ENCODE results near the gene PPM1M.

The PPM1M gene

DNA sequence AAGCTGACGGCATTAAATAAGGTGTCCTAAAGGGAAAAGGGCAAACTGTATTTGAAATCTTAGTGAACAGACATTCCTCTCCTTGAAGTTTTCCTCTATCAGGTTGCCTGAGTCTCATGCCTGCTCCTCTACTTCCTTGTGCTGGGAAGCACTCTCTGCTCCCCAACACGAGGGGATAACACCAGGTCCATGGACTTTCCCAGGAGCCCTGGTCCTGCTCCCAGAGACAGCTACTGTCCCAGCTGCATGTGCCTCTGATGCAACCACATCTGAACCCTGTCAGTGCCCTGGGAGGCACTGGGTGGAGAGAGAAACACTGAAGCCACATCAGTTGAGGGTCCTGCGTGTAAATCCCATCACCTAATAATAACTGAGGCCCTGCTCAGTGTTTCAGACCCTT lies 27.5 kb upstream of the PPM1M start:
- TF ChIP-seq, protein P1, sequence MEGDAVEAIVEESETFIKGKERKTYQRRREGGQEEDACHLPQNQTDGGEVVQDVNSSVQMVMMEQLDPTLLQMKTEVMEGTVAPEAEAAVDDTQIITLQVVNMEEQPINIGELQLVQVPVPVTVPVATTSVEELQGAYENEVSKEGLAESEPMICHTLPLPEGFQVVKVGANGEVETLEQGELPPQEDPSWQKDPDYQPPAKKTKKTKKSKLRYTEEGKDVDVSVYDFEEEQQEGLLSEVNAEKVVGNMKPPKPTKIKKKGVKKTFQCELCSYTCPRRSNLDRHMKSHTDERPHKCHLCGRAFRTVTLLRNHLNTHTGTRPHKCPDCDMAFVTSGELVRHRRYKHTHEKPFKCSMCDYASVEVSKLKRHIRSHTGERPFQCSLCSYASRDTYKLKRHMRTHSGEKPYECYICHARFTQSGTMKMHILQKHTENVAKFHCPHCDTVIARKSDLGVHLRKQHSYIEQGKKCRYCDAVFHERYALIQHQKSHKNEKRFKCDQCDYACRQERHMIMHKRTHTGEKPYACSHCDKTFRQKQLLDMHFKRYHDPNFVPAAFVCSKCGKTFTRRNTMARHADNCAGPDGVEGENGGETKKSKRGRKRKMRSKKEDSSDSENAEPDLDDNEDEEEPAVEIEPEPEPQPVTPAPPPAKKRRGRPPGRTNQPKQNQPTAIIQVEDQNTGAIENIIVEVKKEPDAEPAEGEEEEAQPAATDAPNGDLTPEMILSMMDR (IDR thresholded peaks at IDR 0.05) = no peak

DNA sequence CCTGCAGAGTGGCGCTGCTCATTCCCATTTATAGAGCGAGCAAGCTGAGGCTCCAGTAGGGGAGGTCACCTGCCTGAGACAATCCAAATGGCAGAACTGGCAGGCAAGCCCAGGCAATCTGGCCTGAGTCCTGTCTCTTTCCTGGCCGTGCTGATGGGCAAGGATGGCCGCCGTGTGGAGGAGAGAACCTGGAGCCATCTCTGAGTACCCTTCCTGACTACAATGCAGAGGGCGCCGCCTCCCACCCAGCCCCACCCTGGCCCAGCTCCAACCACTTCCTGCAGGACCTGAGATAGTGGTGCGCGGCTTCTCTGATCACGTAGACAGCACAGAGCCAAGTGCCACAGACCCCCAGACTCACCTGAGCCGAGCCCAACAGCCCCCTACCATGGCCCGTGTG lies 27.1 kb upstream of the PPM1M start:
- TF ChIP-seq, protein P1 (IDR thresholded peaks at IDR 0.05) = no peak

DNA sequence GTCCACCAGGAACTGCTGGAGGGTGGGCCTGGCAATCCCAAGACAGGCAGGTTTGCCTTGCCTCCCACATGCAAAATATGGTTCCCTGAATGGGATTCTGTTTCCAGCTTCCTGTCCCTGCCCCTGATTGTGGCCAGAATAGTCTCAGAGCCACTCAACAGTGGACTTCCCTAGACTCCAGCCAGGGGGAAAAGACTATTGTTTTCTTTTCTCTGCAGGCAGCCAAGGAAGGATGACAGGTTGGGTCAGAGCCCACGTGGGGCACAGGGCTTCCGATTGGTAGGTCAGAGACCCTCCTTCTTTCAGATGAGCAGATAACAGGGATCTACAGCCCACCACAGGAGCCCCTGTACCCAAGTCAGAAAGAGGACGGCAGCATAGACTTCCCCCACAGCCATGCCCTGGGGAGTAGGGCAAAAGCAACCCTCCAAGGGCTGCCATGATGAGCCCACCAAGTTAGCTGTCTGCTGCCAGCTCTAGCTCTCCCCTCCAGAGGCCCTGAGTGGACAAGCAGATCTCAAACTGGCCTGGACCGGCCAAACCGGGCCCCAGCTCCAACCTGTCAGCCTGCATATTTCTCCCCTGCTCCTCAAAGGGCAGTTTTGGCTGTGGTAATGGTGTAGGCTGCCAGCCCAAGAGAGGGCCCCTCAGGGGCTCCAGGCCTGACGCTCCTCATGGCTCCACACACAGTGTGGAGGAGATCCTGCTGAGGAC lies 26.5 kb upstream of the PPM1M start:
- TF ChIP-seq, protein P1 (IDR thresholded peaks at IDR 0.05) = no peak

DNA sequence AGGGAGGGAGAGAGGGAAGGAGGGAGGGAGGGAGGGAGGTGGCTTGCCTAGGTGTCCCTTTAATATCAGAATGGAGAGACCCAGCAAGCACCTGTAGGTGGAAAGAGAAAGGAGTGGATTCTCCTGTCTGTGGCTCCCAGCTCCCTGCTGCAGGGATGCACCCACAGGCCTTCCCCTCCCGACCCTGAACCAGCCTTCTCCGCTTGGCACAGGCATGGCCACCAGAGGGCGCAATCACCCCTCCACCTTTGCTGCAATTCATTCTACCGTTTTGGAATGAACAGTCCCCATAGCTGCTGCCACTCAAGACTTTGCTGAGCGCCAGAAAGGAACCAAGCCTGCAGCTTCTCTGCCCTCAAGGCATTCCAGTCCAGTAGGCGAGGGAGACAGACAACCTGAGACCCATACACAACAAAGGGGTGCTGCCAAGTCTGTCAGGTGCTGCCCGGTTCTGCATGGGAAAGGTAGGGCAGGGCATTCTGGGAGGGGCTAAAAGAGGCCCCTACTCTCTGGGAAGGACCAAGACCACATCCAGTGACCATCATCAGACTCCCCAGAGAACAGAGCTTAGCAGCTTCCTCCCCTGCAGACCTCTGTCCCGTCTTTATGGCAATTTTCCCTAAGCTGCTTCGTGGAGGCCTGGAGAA lies 25.1 kb upstream of the PPM1M start:
- TF ChIP-seq, protein P1 (IDR thresholded peaks at IDR 0.05) = peak; percentile 93

DNA sequence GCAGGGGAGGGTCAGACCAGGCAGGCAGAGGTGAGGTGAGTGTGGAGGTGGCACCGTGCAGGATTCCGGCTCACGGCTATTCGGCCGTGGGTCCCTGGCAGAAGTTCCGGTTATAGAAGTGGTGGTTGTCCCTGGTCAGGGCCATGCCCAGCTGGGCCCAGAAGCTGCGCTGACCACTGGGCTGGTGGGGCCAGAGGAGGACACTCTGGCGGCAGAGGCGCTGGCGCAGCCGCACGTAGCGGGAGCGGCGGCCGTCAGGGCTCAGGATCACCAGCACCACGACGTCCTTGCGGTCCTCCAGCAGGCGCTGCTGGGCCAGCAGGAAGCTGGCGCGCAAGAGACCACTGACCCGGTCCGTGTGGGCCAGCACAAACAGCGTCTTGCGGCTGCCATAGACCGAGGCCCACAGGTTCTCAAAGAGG lies 24.4 kb upstream of the PPM1M start:
- TF ChIP-seq, protein P1 (IDR thresholded peaks at IDR 0.05) = no peak

DNA sequence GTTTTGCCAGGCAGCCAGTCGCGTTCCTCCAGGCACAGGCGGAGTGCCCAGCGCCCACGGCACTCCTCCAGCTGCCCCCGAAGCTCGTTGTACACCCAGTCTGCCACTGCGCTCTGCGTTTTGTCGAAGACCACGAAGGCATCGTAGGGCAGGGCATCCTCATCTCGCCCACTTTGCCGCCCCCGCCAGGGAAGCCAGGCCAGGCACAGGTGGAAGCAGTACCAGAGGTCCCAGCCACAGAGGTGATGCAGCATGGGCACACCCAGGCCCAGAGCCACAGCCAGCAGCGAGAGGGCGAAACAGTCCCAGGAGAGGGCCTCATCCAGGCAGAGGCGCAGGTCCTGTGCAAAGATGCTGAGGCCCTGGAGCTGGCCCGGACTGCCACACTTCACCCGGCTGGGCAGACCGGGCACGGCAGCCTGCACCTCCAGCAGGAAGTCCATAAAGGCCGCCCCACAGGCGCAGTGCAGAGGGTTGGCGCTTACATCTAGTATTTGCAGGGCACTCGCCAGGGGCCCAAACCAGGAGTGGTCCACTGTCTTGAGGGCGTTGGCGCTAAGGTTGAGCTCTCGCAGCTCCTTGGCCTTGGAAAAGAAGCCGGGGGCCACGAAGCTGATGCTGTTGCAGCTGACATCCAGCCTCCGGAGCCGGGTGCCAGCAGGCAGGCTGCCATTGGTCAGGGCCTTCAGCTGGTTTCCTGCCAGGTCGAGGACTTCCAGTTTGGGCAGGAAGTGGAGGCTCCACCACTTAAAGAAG lies 23.8 kb upstream of the PPM1M start:
- TF ChIP-seq, protein P1 (IDR thresholded peaks at IDR 0.05) = no peak

DNA sequence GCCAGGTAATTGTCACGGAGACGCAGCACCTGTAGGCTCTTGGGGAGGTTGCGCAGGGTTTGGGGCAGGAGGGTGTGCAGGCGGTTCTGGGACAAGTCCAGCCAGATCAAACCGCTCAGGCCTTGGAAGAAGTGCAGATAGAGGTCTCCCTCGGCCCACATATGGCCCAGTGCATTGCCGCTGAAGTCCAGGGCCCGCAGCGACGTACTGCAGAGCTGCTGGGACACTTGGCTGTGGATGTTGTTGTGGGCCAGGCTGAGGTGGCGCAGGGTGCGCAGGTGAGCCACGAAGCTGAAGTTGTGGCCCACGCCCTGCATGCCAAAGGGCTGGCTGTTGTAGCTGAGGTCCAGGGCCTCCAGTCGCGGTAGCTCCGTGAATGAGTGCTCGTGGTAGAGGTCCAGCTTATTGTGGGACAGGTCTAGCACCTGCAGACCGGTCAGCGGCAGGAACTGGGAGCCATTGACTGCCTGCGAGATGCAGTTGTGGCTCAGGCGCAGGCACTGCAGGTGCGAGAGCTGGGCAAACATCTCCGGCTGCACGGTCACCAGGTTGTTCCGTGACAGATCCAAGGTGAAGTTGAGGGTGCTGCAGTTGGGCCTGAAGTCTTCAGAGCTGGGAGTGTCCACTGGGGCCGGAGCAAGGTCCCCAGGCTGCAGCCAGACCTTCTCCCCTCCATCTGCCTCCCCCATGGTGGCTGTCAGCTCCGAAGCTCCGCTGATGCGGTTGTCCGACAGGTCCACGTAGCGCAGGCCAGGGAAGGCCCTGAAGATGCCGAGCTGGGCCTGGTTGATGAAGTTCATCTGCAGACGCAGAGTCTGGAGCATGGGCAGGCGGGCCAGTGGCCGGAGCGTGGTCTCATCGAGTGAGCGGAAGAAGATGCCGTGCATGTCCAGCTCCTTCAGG lies 23.0 kb upstream of the PPM1M start:
- TF ChIP-seq, protein P1 (IDR thresholded peaks at IDR 0.05) = no peak
